ENCODE measurements around the gene ARHGEF12.

DNA sequence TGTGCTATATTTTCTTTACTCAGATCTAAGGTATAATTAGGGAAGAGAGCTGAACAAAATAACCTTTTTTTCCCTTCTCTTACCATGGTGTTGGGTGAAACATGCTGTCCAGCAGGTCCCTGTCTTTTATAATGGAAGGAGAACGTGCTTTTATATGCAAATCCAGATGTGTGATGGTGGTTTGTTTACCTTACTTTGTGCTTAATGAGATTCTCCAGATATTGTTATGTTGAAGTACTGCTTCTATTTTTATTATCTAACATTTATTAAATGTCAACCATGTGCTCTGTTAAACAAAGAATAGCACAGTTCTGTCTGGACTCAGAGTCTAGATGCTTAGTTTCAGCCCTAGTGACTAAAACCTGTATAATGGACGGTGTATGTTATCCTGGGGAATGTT, 165.2 kb downstream of the ARHGEF12 start:
- TF ChIP-seq ZNF274 (IDR thresholded peaks at IDR 0.05; ENCODE audit: low read depth, low read length) (no peak), YY1 (IDR thresholded peaks at IDR 0.05; ENCODE audit: insufficient read depth, insufficient read length) (no peak)

Measured in NT2/D1 (cell line).